Stimulated activated naive CD4-positive, alpha-beta T cell treated with Interleukin-2 at 50 U/mL for 16 hours (primary cell): Measurements from ENCODE around the gene BST2.
"Not testable (repeated sequence)": the region's sequence is repeated elsewhere in the genome, so short reads cannot be mapped to it uniquely, and the experiment has no call there.

Experiments
- DNase-seq: peaks from one replicate; lab custom pipeline; 2025; lab: John Stamatoyannopoulos, UW

Gene BST2

GRCh38 chr19:17389957-17390664 lies 15.3 kb downstream of the BST2 start:
- no peak for DNase-seq

- no peak for DNase-seq
Measured at GRCh38 chr19:17389288-17389687, 16.1 kb downstream of the BST2 start.

GRCh38 chr19:17385878-17386611 lies 19.4 kb downstream of the BST2 start:
- peak; percentile 47 for DNase-seq

GRCh38 chr19:17380426-17381138 lies 24.8 kb downstream of the BST2 start:
- DNase-seq = no peak

GRCh38 chr19:17379221-17379631 lies 26.2 kb downstream of the BST2 start:
- no peak for DNase-seq

GRCh38 chr19:17378271-17378670 lies 27.2 kb downstream of the BST2 start:
- no peak for DNase-seq

GRCh38 chr19:17376935-17377600 lies 28.4 kb downstream of the BST2 start, which contains the start of gene PLVAP:
TSS of gene PLVAP (minus strand) at chr19:17377342. CDS start at chr19:17377288, 54 bp downstream.
- no peak for DNase-seq

- no peak for DNase-seq
Measured at GRCh38 chr19:17370026-17370587, 35.3 kb downstream of the BST2 start.

GRCh38 chr19:17365361-17365760 lies 40.1 kb downstream of the BST2 start:
- no peak for DNase-seq

- DNase-seq = not testable (repeated sequence)
Measured at GRCh38 chr19:17363852-17364605, 41.4 kb downstream of the BST2 start.

GRCh38 chr19:17359905-17360800 lies 45.3 kb downstream of the BST2 start:
- no peak for DNase-seq

- DNase-seq = no peak
Measured at GRCh38 chr19:17358395-17358794, 47.0 kb downstream of the BST2 start.

GRCh38 chr19:17357724-17358123 lies 47.7 kb downstream of the BST2 start:
- DNase-seq = no peak

- no peak for DNase-seq
Measured at GRCh38 chr19:17357078-17357666, 48.3 kb downstream of the BST2 start.

GRCh38 chr19:17353386-17353785 lies 52.0 kb downstream of the BST2 start:
- DNase-seq = no peak
